Esophagus mucosa (tissue), 1 donor: ENCODE results near the gene SNRPA1. TPM values are rescaled to one million over a fixed set of nuclear protein-coding genes. Genes with fewer than 3 reads are reported as not detected.
"Not testable (repeated sequence)": the region's sequence is repeated elsewhere in the genome, so short reads cannot be mapped to it uniquely, and the experiment has no call there.

Experiments used
- ATAC-seq: fragments of 200-7000 bp; cut with Tn5 transposase; one replicate; pipeline ENCODE4 v1.9.1; 2020
- total RNA-seq: library from RNA; stranded (reverse); gene quantifications from one replicate; pipeline ENCODE4 v1.2.4, GENCODE V29; 2023
- donor health status: DM: yes; HTN: yes; CAD: no.

SNRPA1 gene
- total RNA-seq, 1 donor from 2014 or later, result 44.5 TPM

DNA sequence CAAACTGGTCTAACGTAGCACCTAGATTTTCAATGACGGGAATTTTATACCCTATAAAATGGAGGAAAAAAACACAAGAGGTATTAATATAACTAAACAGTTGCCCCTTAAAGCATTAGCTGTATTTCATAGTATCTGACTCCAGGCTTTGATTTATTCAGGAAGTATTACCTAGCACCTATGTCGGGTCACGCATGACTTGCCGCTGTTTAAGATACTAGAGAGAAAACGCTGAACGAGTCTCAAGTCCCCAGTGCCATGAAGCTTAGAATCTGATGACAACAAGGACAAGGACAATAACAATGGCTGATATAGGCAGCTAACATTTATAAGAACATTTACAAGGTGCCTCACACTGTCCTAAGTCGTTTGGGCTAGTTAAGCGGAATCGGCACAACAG is 1.9 kb downstream of the SNRPA1 start:
- no peak for ATAC-seq

DNA sequence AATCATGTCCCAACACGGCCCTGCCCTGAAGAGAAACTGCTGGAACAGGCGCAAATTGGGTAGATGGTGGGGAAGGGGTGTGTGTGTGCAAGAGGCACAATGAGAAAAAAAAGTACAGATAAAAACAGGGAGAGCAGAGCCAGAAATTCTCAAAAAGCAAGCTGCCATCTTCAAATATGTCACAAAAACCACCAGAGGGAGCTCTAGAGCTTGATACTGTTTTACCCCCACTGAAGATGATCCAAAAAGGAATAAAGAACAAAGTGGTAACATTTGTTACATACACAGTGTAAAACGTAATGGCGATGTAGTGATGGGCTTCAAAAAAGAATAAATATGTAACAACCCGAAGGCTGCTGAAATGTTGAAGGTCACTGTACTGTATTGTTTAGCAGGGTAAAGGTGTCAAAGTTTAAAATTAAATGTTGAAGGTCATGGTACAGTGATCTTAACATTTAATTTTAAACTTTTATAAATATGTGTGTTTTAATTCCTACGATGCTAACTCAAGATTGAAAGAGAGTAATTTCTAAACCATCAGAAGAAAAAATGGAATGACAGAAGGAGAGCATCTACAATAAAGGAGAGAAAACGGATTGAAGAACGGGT is 6.0 kb downstream of the SNRPA1 start:
- ATAC-seq, result peak; percentile 49

- ATAC-seq, result not testable (repeated sequence)
Observed at GRCh38 chr15:101287342-101287741, 7.7 kb downstream of the SNRPA1 start.

GRCh38 chr15:101286471-101287114 is 8.5 kb downstream of the SNRPA1 start:
- ATAC-seq, result no peak

GRCh38 chr15:101283931-101284330 is 11.1 kb downstream of the SNRPA1 start:
- ATAC-seq, result no peak

DNA sequence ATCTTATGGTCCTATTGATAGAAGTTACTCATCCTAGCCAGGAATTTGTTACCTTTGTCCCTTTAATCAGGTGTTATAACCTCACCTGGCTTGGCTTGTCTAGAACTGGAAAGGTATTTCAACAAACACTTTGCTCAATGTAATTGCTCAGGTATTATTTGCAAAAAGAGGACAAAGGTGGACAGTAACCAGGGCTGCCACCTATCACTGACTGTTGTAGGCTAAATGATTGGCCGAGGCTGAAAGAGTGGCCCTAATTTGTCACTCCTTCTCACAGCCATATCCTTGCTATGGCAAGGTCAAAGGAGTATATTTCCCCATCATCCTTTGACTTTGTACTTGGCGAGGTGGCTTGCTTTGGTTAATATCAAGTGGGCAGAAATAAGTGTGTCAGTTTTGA is 15.0 kb downstream of the SNRPA1 start:
- no peak for ATAC-seq

DNA sequence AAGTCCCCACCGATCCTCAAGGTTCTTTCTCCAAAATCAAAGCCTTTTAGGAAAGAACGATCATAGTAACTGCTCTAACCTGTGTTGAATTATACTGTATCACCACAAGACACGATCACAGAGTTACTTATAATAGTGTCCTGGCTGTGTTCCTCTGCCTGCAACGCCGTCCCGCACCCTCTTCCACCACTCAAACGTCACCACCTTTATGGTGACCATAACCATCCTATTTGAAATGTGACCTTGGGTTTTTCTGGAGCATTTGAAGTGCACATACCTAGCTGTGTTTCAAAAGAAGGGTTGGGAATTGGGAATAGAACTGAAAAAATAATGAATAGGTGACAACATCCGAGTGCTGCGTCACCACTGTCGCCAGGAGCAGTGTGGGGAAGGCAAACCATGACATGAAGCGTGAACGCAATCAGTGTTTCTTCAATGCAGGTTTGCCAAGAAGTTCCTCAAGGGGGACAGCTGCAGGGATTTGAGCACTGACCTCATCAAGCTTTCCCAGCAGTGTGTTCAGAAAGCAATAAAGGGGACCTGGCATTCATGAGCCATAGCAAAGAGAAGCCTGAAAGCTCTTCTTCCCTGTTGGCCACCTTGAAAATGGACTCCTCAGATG is 17.0 kb downstream of the SNRPA1 start:
- no peak for ATAC-seq

GRCh38 chr15:101277038-101277822 is 17.8 kb downstream of the SNRPA1 start, which contains the start of gene SELENOS:
Gene SELENOS, minus strand, starts transcription at chr15:101277485. Its CDS starts 68 bp downstream, at chr15:101277417.
- peak; percentile 98 for ATAC-seq

GRCh38 chr15:101276501-101277037 is 18.5 kb downstream of the SNRPA1 start:
- ATAC-seq, result peak; percentile 6

GRCh38 chr15:101275018-101275417 is 20.0 kb downstream of the SNRPA1 start:
- no peak for ATAC-seq

GRCh38 chr15:101273534-101273933 is 21.5 kb downstream of the SNRPA1 start:
- no peak for ATAC-seq

DNA sequence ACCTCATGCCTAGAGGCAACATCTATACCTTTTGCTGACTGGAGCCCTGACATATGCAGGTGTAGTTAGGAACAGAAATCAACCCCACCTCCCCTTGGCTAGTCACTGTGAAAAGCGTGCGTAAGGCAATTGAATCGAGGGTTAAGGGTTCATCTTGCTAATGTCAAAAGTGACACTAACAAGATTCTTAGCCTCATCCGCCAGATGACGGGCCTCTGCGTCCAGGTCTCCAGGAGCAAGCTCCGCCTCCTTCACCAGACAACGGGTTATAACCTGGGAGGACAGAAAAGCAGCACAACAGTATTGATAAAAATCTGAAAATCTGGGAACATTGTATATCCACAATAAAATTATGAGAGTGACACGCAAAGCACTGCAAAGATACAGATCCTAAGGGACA is 22.5 kb downstream of the SNRPA1 start:
- ATAC-seq, result no peak

DNA sequence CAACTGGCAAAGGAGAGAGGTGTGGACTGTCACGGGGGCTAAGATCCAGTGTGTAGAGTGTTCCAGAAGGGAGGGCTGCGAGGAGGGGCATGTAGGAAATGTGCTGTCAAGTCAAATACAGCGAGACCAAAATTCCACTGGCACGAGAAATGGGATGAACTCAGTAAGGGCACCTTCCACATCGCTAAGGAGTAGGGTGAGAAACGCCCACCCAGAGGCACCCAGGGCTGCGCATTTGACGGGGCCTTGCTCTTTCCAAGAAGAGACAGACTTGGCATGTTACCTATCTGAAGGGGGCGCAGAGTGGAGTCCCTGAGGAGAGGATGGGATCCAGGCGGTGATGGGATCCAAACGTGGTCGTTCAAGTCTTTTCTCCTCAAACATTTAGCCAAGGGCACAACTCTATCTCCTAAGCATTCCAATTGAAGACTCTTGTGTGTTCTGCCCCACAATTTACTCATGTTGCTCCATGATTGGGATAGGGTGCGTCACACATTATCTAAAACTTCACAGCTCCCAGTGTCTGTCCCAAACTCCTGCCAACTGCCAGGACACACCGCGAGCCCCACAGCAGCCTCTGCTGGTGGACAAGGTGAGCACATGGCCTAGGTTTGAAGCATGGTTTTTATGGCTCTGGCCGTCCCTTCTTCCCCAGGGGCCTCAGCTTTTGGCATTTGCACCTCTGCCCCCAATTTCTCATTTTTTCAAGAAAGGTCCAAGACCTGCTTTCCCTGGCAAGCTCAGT is 25.4 kb downstream of the SNRPA1 start:
- no peak for ATAC-seq

DNA sequence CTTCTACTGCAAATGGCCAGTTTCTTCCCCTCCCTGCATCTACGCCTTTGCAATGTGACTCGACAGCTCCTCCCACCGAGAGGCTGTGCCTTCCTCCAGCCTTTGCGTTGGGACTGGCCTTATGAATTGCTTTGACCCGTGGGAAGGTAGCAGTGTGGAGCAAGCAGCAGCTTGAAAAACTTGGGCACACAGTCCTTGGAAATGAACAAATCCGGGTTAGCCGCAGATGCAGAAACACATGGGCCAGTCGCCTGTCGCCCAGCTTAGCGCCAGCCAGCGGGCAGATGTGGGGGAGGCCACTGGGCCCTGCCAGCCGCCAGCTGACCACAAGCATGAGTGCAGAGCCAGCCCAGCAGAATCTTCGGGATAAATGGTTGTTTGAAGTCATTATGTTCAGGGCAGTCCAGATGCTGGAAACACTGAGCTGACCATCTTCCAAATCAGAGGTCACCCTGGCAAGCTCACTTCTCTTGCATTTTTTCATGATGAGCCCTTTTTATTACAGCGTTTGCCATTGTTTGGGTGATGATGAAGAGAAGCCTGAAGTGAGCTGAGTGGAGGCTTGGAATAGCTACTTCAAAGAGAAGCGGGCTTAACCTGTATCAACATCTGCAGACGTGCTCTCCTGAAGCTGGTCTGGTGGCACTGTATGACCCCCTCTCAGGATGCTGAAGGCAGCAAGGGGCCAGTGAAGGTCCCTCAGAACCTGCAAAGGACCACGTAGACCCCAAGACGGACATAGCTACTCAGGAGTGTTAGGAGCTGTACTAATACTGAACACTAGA is 27.5 kb downstream of the SNRPA1 start:
- peak; percentile 70 for ATAC-seq

GRCh38 chr15:101266787-101267186 is 28.3 kb downstream of the SNRPA1 start:
- ATAC-seq, result no peak

- ATAC-seq, result no peak
Observed at GRCh38 chr15:101266034-101266433, 29.0 kb downstream of the SNRPA1 start.

DNA sequence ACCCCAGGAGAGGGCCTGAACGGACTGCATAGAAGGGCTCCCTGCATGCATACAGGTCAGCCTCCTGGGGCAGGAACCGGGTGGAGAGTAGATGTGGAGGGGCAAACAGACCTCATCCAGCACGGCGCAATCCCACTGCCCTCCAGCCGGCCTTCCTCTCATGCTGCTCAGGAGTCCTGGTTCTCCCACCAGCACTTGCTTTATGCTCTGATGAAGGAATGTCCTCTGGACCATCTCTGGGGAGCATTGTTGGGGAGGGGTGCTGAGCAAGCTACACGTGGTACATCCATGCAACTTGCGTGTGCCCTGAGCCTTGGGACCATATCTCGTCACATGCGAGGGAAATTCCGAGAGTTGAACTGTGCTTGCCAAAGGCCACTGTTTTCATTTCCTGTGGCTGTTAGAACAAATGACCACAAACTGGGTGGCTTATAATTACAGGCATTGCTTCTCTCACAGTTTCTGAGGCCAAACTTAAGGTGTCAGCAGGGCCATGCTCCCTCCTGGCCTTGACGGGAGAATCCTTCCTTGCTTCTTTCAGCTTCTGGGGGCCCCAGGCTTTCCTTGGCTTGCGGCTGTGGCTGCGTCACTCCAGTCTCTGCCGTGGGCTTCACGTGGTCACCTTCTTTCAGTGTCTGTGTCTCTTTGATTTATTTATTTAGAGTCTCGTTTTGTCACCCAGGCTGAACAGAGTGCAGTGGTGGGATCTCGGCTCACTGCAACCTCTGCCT is 30.0 kb downstream of the SNRPA1 start:
- no peak for ATAC-seq

DNA sequence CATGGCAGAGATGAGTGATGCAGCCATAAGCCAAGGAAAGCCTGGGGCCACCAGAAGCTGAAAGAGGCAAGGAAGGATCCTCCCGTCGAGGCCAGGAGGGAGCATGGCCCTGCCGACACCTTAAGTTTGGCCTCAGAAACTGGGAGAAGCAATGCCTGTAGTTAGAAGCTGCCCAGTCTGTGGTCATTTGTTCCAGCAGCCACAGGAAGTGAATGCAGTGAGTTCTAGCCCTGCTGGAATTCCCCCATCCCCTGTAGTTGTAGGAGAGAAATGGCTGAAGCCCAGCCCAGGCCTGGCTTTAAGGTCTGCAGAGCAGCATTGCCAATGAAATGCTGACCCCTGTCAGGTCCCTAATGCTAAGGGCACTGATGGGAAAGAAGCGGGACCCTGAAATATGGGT is 31.0 kb downstream of the SNRPA1 start:
- no peak for ATAC-seq

- no peak for ATAC-seq
Observed at GRCh38 chr15:101262551-101262950, 32.5 kb downstream of the SNRPA1 start.
